Measurements from ENCODE around the gene PREPL.
"Not testable (repeated sequence)": the region's sequence is repeated elsewhere in the genome, so short reads cannot be mapped to it uniquely, and the experiment has no call there.

The PREPL gene

GRCh38 chr2:44361330-44362206 lies at the start of gene PREPL, which contains the start of gene CAMKMT:
Gene PREPL (minus strand): TSS chr2:44361494. CDS start chr2:44346342, 15,152 bp downstream.
Gene CAMKMT (plus strand): TSS chr2:44361947.
- peak; percentile 96 for DNase-seq

- DNase-seq = no peak
Observed at GRCh38 chr2:44398243-44398897, 37.1 kb upstream of the PREPL start.

GRCh38 chr2:44397447-44398175 lies 36.3 kb upstream of the PREPL start:
- DNase-seq = no peak

- peak; percentile 16 for DNase-seq
Observed at GRCh38 chr2:44392338-44392943, 31.1 kb upstream of the PREPL start.

- no peak for DNase-seq
Observed at GRCh38 chr2:44389895-44390294, 28.6 kb upstream of the PREPL start.

GRCh38 chr2:44388877-44389276 lies 27.6 kb upstream of the PREPL start:
- DNase-seq = no peak

- not testable (repeated sequence) for DNase-seq
Observed at GRCh38 chr2:44385226-44385625, 23.9 kb upstream of the PREPL start.

- no peak for DNase-seq
Observed at GRCh38 chr2:44377486-44377885, 16.2 kb upstream of the PREPL start.

GRCh38 chr2:44372246-44372645 lies 11.0 kb upstream of the PREPL start:
- DNase-seq = no peak

- DNase-seq = no peak
Observed at GRCh38 chr2:44371445-44371844, 10.2 kb upstream of the PREPL start.

GRCh38 chr2:44369392-44369791 lies 8.1 kb upstream of the PREPL start:
- DNase-seq = no peak

- no peak for DNase-seq
Observed at GRCh38 chr2:44367591-44367990, 6.3 kb upstream of the PREPL start.

GRCh38 chr2:44364604-44365003 lies 3.3 kb upstream of the PREPL start:
- DNase-seq = no peak

- peak; percentile 27 for DNase-seq
Observed at GRCh38 chr2:44362207-44363015, 1.1 kb upstream of the PREPL start.

GRCh38 chr2:44360749-44361329 lies 455 bp downstream of the PREPL start:
- DNase-seq = peak; percentile 53

GRCh38 chr2:44358503-44358902 lies 2.8 kb downstream of the PREPL start:
- DNase-seq = no peak

GRCh38 chr2:44354761-44355160 lies 6.5 kb downstream of the PREPL start:
- DNase-seq = no peak

GRCh38 chr2:44352510-44352909 lies 8.8 kb downstream of the PREPL start:
- DNase-seq = no peak

GRCh38 chr2:44351676-44352075 lies 9.6 kb downstream of the PREPL start:
- DNase-seq = no peak

- no peak for DNase-seq
Observed at GRCh38 chr2:44351088-44351487, 10.2 kb downstream of the PREPL start.

- DNase-seq = no peak
Observed at GRCh38 chr2:44349506-44349905, 11.8 kb downstream of the PREPL start.

GRCh38 chr2:44348400-44348799 lies 12.9 kb downstream of the PREPL start:
- peak; percentile 9 for DNase-seq

All from midbrain (tissue), 1 donor.